Mesenchymal stem cell (in vitro differentiated cells and primary cell): ENCODE measurements around the gene MICAL3.
"Not testable (repeated sequence)": the region's sequence is repeated elsewhere in the genome, so short reads cannot be mapped to it uniquely, and the experiment has no call there.

Experiments
- DNase-seq: peaks from one replicate; pipeline ENCODE4 v3.0.0-alpha.2; 2013
- H2AFZ ChIP-seq: one replicate; pipeline ENCODE4 v1.6.1; 2013; ENCODE audit warnings: low read depth, mild to moderate bottlenecking, control low read depth, inconsistent platforms, low read length, moderate library complexity
- H2AK5ac ChIP-seq: 2 replicates; pipeline ENCODE4 v1.6.1; 2013; ENCODE audit warnings: low read length, moderate library complexity, mild to moderate bottlenecking, inconsistent platforms; ENCODE audit not compliant: severe bottlenecking
- H2BK120ac ChIP-seq: one replicate; pipeline ENCODE4 v1.6.1; 2013; ENCODE audit warnings: low read depth, mild to moderate bottlenecking, inconsistent platforms, low read length, moderate library complexity
- H2BK12ac ChIP-seq, 2 experiments: one replicate each; pipeline ENCODE4 v1.6.1; 2013; ENCODE audit warnings: inconsistent platforms in 2 of 2, low read length in 2 of 2, mild to moderate bottlenecking in 2 of 2, moderate library complexity in 2 of 2, control low read depth in 1 of 2
- H2BK15ac ChIP-seq: one replicate; pipeline ENCODE4 v1.6.1; 2013; ENCODE audit warnings: mild to moderate bottlenecking, low read depth, inconsistent platforms; ENCODE audit not compliant: poor library complexity, severe bottlenecking
- H2BK5ac ChIP-seq: 2 replicates; pipeline ENCODE4 v1.6.1; 2013; ENCODE audit warnings: low read depth, mild to moderate bottlenecking, low read length, control low read depth, inconsistent platforms; ENCODE audit not compliant: poor library complexity, severe bottlenecking
- H3K14ac ChIP-seq, 2 experiments: one replicate each; pipeline ENCODE4 v1.6.1; 2013; ENCODE audit warnings: inconsistent platforms in 2 of 2, low read length in 2 of 2, control low read depth in 1 of 2, mild to moderate bottlenecking in 1 of 2, moderate library complexity in 1 of 2
- H3K18ac ChIP-seq, 2 experiments: one replicate each; pipeline ENCODE4 v1.6.1; 2013; ENCODE audit warnings: inconsistent platforms in 2 of 2, low read length in 2 of 2, control low read depth in 1 of 2, low read depth in 1 of 2, mild to moderate bottlenecking in 1 of 2
- H3K23ac ChIP-seq, 2 experiments: one replicate each; pipeline ENCODE4 v1.6.1; 2013; ENCODE audit warnings: inconsistent platforms in 2 of 2, low read length in 2 of 2, mild to moderate bottlenecking in 2 of 2, moderate library complexity in 2 of 2, control low read depth in 1 of 2
- H3K27ac ChIP-seq: 2 replicates; pipeline ENCODE4 v1.5.1; 2013; ENCODE audit warnings: mild to moderate bottlenecking, moderate library complexity, low read length, control low read depth, inconsistent platforms; ENCODE audit not compliant: poor library complexity, severe bottlenecking
- H3K27me3 ChIP-seq, 2 experiments: 2 replicates each; pipeline versions ENCODE4 v1.6.1 to v1.7.0; 2013; ENCODE audit warnings: low read length in 2 of 2, mild to moderate bottlenecking in 2 of 2, moderate library complexity in 2 of 2, control low read depth in 1 of 2, inconsistent platforms in 1 of 2; ENCODE audit not compliant: control insufficient read depth in 1 of 2, insufficient read depth in 1 of 2
- H3K36me3 ChIP-seq, 2 experiments: 2 replicates each; pipeline versions ENCODE4 v1.6.1 to v1.7.0; 2013; ENCODE audit warnings: low read length in 2 of 2, control low read depth in 1 of 2, inconsistent platforms in 1 of 2, low read depth in 1 of 2, mild to moderate bottlenecking in 1 of 2; ENCODE audit not compliant: insufficient read depth in 2 of 2, control insufficient read depth in 1 of 2
- H3K4ac ChIP-seq, 2 experiments: one replicate each; pipeline ENCODE4 v1.6.1; 2013; ENCODE audit warnings: inconsistent platforms in 2 of 2, low read length in 2 of 2, mild to moderate bottlenecking in 2 of 2, moderate library complexity in 2 of 2, control low read depth in 1 of 2, low read depth in 1 of 2
- H3K4me1 ChIP-seq: 2 replicates; pipeline ENCODE4 v1.6.1; 2013; ENCODE audit warnings: low read depth, low read length, control low read depth; ENCODE audit not compliant: control insufficient read depth, insufficient read depth
- H3K4me2 ChIP-seq: 2 replicates; pipeline ENCODE4 v1.6.1; 2013; ENCODE audit warnings: low read length, mild to moderate bottlenecking, inconsistent platforms; ENCODE audit not compliant: poor library complexity, severe bottlenecking
- H3K4me3 ChIP-seq, 2 experiments: 2 replicates each; pipeline versions ENCODE4 v1.5.1 to v1.7.0; 2013; ENCODE audit warnings: low read length in 2 of 2, mild to moderate bottlenecking in 2 of 2, control low read depth in 1 of 2, low read depth in 1 of 2; ENCODE audit not compliant: insufficient read depth in 1 of 2
- H3K79me1 ChIP-seq: replicated peaks from 2 replicates; pipeline ENCODE4 v1.6.1; 2013; ENCODE audit warnings: mild to moderate bottlenecking, control low read depth, low read length, inconsistent platforms; ENCODE audit not compliant: poor library complexity, severe bottlenecking
- H3K9ac ChIP-seq: 2 replicates; pipeline ENCODE4 v1.7.0; 2013; ENCODE audit warnings: mild to moderate bottlenecking, low read length, moderate library complexity
- H3K9me3 ChIP-seq: 2 replicates; pipeline ENCODE4 v1.7.0; 2013; ENCODE audit warnings: mild to moderate bottlenecking, low read length; ENCODE audit not compliant: control insufficient read depth
- H4K8ac ChIP-seq: one replicate; pipeline ENCODE4 v1.6.1; 2013; ENCODE audit warnings: inconsistent platforms, mild to moderate bottlenecking, low read length, moderate library complexity
- H4K91ac ChIP-seq: one replicate; pipeline ENCODE4 v1.6.1; 2013; ENCODE audit warnings: mild to moderate bottlenecking, low read length, inconsistent platforms
- WGBS: methylation state at CpG from one replicate; pipeline ENCODE4 v1.1.7; 2013; ENCODE audit warnings: mixed read lengths; 5-methylcytosine and 5-hydroxymethylcytosine counted together

Gene MICAL3

DNA sequence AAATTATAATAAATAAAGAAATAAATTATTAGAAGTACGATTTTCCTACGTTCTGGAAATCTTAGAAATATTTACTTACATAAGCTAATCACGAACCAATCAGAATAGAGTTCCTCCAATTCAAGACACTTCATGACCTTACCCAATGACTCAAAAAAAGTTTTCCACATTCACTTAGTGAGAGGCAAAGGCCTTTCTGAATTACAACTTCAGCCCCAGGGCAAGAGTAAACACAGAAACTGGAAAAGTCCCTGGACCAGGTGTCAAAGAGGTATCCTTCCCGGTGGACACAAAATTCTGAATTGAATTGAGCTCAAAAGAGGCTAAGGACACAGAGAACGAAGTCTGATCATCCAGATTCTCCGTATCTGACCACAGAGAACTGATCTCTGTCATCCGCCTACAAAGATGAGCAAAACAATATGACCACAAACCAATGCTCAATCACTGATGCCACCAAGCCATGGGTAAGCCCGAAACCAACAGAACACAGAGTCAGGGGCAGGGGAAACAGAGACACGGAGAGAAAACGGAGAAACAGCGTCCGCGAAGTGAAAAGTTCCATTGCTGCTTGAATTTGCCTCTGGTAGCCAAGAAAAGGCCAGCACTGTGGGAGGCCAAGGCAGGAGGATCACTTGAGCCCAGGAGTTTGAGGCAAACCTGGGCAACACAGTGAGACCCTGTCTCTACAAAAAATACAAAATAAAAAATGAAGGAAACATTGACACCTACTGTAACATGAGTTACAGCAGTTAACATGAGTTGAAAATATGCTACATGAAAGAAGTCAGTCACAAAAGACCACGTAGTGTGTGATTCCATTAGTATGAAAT is 256.9 kb downstream of the MICAL3 start:
- Histone ChIP-seq H4K91ac (no peak overlapping the region), H3K4me1 (peaks cover 16% of the 10 kb centered on the region), H3K36me3 (peaks cover 0 to 13% of the 10 kb centered on the region in 2 experiments), H3K4me3 (no peak overlapping the region), H3K79me1 (peaks cover 35% of the 10 kb centered on the region), H3K27ac (no peak overlapping the region), H3K23ac (no peak overlapping the region), H3K9me3 (no peaks in the 10 kb centered on the region), H3K4me2 (no peak overlapping the region), H2BK120ac (no peak overlapping the region), H2BK5ac (no peak overlapping the region), H2AFZ (no peak overlapping the region), H3K4ac (no peak overlapping the region), H3K14ac (no peak overlapping the region), H2BK12ac (no peak overlapping the region), H3K18ac (no peak overlapping the region), H2BK15ac (no peak overlapping the region), H3K9ac (no peak overlapping the region), H2AK5ac (no peak overlapping the region), H3K27me3 (no peaks in the 10 kb centered on the region), H4K8ac (no peak overlapping the region)
- no peak for DNase-seq
- WGBS: 97% methylated on average over 14 of the region's 14 CpGs

DNA sequence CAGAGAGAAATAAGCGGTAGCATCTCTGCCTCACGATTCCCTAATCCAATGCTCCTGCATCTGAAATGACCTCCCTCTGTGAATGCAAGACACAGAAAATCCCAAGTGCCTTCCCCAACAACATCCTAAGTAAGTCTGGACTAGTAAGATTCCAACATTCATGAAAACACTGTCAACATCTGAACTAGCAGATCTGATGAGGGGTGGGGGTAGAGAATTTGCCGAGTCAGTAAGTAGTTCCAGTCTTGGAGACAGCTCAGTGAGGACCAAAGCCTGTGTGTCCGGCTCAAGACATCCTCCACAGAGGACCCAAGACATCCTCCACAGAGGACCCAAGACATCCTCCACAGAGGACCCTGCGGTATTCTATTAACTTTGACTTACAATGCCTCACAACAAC is 259.5 kb downstream of the MICAL3 start:
- not testable (repeated sequence) for H3K36me3 ChIP-seq, H4K91ac ChIP-seq, H2BK15ac ChIP-seq, H3K4me2 ChIP-seq, H3K9ac ChIP-seq, H3K9me3 ChIP-seq, H3K4me3 ChIP-seq, H3K18ac ChIP-seq, H3K27me3 ChIP-seq, H2BK120ac ChIP-seq, H3K27ac ChIP-seq, H2BK12ac ChIP-seq, H3K4me1 ChIP-seq, H4K8ac ChIP-seq, H2AFZ ChIP-seq, DNase-seq, H3K14ac ChIP-seq, H2AK5ac ChIP-seq, H2BK5ac ChIP-seq, H3K4ac ChIP-seq, H3K23ac ChIP-seq
- peaks cover 28% of the 10 kb centered on the region for H3K79me1 ChIP-seq
- WGBS: 100% methylated on average over 5 of the region's 5 CpGs

DNA sequence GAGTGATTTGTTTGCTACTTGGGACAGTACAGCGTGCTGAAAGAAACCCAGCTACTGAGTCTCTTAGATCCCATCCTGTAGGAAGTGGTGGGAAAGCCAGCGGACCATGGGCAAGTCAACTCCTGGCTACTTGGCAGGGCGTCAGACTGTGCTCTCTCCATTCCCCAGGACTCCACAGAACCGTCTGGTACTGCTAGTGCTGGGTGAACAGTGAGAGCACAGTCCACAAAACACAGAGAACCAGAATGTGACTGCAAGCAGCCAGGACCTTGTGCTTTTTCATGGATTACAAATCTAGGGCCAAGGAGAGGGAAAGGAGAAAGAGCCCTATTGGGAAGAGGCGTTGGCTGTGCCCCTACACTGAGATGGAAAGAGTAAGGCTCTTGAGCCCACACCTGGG is 260.3 kb downstream of the MICAL3 start:
- Histone ChIP-seq H4K91ac (no peak overlapping the region), H3K14ac (no peak overlapping the region), H3K9ac (no peak overlapping the region), H2AK5ac (no peak overlapping the region), H3K4ac (no peak overlapping the region), H3K18ac (no peak overlapping the region), H3K9me3 (no peaks in the 10 kb centered on the region), H3K27ac (no peak overlapping the region), H3K27me3 (no peaks in the 10 kb centered on the region), H3K4me3 (no peak overlapping the region), H2BK120ac (no peak overlapping the region), H2AFZ (no peak overlapping the region), H2BK12ac (no peak overlapping the region), H2BK5ac (no peak overlapping the region), H3K4me1 (peaks cover 3% of the 10 kb centered on the region), H3K79me1 (peaks cover 20% of the 10 kb centered on the region), H4K8ac (no peak overlapping the region), H3K4me2 (no peak overlapping the region), H2BK15ac (no peak overlapping the region), H3K36me3 (peaks cover 0 to under 1% of the 10 kb centered on the region in 2 experiments), H3K23ac (no peak overlapping the region)
- DNase-seq: no peak
- WGBS: 96% methylated on average over 5 of the region's 5 CpGs

DNA sequence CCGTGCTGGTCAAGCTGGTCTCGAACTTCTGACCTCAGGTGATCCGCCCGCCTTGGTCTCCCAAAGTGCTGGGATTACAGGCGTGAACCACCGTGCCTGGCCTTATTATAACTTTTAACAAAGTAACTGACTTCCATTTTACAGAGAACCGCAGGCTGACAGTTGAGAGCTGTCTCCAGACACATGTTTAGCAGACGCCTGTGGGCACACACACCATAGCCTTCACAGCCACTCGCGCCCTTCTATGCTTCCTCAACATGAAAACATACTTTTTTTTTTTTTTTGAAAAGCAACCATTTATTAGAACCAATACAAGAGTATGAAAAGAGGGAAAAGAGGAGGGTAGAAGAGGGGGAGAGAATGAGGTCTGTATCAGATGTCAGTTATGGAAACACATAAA is 260.9 kb downstream of the MICAL3 start:
- not testable (repeated sequence) for H3K9ac ChIP-seq, H3K36me3 ChIP-seq, H3K9me3 ChIP-seq, H3K27ac ChIP-seq, H2BK5ac ChIP-seq, H3K14ac ChIP-seq, DNase-seq, H2AK5ac ChIP-seq, H2BK15ac ChIP-seq, H2BK12ac ChIP-seq, H3K4me1 ChIP-seq, H3K27me3 ChIP-seq, H3K4ac ChIP-seq, H4K8ac ChIP-seq, H2BK120ac ChIP-seq, H3K4me2 ChIP-seq, H3K4me3 ChIP-seq, H3K23ac ChIP-seq, H2AFZ ChIP-seq, H4K91ac ChIP-seq, H3K18ac ChIP-seq
- peaks cover 21% of the 10 kb centered on the region for H3K79me1 ChIP-seq
- 87% methylated on average over 8 of the region's 10 CpGs for WGBS
